Left colon (tissue), 2 donors: ENCODE measurements around the gene MTUS2. TPM values are rescaled to one million over a fixed set of nuclear protein-coding genes. Genes with fewer than 3 reads are reported as not detected.
"Not testable (repeated sequence)": the region's sequence is repeated elsewhere in the genome, so short reads cannot be mapped to it uniquely, and the experiment has no call there.

Experiments
- ATAC-seq: fragments of 200-7000 bp; cut with Tn5 transposase; one replicate; pipeline ENCODE4 v1.9.1; 2020; ENCODE audit warnings: mild to moderate bottlenecking, moderate library complexity
- DNase-seq, 2 donors: peaks; one replicate each; pipeline ENCODE4 v3.0.0-alpha.2; 2020
- intact Hi-C, 2 donors: fragments of 100-400 bp; cut with DNase I in 1 of 2; cut with micrococcal nuclease in 1 of 2; formaldehyde crosslinking; loops; one replicate each; pipeline versions ENCODE4 v1.11.2 to v1.14.0; 2022; cut with DNase I, micrococcal nuclease
- total RNA-seq, 2 donors: library from RNA; stranded (reverse); fragmentation: NEBNext Ultra II Directional; extraction: Animal tissue kit (Norgen Biotek cat#: 25700); gene quantifications; one replicate each; pipeline ENCODE4 v1.2.1, GENCODE V29; 2021
- donor health status: DM: no; HTN: no; CAD: no.
- donor health status: DM: yes; HTN: yes; CAD: no.

The MTUS2 gene
- total RNA-seq, 2 donors from 2014 or later, result 0.15 to 0.25 TPM

- ATAC-seq, result no peak
- no peak for DNase-seq
- intact Hi-C loops, result no loop called here
Measured at GRCh38 chr13:28953714-28954418, 133.7 kb downstream of the MTUS2 start.

GRCh38 chr13:28954419-28954725 lies 134.2 kb downstream of the MTUS2 start:
- intact Hi-C loops, result no loop called here
- DNase-seq (no peak), ATAC-seq (no peak)

DNA sequence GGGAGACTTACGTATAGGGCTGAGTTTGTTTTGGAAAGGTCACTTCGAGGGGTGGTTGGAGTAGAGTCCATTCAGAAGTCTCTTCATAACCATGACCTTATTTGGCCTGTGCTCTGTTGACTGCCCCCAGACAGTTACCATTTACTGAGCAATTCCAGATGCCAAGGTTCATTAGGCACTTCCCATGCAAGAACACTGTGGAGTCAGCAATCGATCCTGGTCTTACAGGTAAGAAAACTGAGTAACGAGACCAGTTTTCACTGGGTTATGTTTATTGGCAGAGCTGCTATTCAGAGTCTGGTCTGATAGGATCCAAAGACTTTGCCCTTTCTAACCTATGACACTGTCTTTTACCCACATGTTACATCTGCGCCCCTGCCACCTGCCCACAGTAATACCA lies 134.7 kb downstream of the MTUS2 start:
- no peak for DNase-seq
- no peak for ATAC-seq
- intact Hi-C loops, result no loop called here

GRCh38 chr13:28955264-28955966 lies 135.3 kb downstream of the MTUS2 start:
- DNase-seq (no peak), ATAC-seq (no peak)
- intact Hi-C loops, result no loop called here

DNA sequence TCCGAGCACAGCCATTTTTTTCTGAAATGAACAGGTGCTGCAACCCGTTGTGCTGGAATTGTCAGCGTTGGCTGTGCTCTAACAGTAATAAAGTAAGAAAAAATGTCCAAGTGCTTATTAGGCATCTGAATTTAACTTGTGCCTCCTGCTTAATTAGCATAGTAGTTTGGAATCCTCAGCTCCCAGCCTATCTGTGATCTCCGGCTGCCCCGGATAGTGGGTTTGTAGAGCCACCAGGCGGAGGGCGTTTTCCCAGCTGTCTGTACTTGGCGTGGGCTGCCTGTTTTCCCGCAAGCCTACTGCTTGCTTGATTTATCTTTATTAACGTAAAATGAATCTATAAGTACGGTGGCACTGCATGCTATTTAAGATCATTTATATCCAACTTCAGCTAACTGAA lies 137.9 kb downstream of the MTUS2 start:
- no peak for ATAC-seq
- intact Hi-C loops, result no loop called here
- no peak for DNase-seq

GRCh38 chr13:28958441-28958840 lies 138.3 kb downstream of the MTUS2 start:
- DNase-seq (no peak), ATAC-seq (no peak)
- intact Hi-C loops, result no loop called here

- ATAC-seq, result no peak
- intact Hi-C loops, result no loop called here
- DNase-seq, result no peak
Measured at GRCh38 chr13:28964052-28964451, 143.9 kb downstream of the MTUS2 start.

DNA sequence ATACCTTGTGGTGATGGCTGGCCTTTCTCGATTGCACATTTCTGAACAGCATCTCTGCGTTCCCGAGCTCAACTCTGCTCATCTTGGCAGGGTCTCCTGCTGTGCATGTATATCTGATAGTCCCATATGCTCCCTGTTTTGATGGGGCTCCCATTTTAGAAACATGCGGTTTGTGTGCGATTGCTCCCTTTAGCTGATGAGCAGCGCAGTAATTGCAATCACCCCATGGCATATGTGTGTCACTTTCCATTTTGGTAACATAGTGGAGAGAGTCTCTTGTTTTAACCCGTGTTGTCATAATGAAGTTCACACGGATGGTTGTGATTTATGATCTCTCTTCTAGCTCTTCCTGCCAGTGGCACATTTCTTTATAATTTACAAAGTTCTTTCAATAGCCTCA lies 144.7 kb downstream of the MTUS2 start:
- intact Hi-C loops, result no loop called here
- DNase-seq (no peak), ATAC-seq (no peak)

- DNase-seq (no peak), ATAC-seq (no peak)
- intact Hi-C loops, result no loop called here
Measured at GRCh38 chr13:28967029-28967915, 147.1 kb downstream of the MTUS2 start.

- ATAC-seq (no peak), DNase-seq (no peak)
- intact Hi-C loops, result no loop called here
Measured at GRCh38 chr13:28976195-28976594, 156.1 kb downstream of the MTUS2 start.

- DNase-seq (no peak), ATAC-seq (no peak)
- intact Hi-C loops, result no loop called here
Measured at GRCh38 chr13:28976636-28977035, 156.5 kb downstream of the MTUS2 start.

DNA sequence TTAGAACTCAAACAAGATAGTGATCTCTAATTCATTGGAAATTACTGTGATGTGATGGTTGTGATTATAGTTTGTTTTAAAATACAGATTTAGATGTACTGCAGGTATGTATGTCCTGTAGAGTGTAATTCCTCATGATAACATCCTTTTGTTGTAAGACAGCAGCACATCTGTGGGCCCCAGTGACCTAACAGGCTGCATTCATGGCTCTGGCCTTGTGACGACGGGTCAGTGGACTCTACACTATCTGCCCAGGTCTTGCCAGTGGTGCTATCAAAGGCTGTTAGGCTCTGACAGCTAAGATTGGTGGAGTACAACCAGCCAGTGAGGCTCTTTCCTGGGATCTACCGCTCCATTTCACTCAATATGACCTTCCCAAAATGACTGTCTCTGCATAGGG lies 158.4 kb downstream of the MTUS2 start:
- DNase-seq (no peak), ATAC-seq (no peak)
- intact Hi-C loops, result no loop called here

- intact Hi-C loops, result no loop called here
- ATAC-seq (no peak), DNase-seq (no peak)
Measured at GRCh38 chr13:28981530-28981929, 161.4 kb downstream of the MTUS2 start.

DNA sequence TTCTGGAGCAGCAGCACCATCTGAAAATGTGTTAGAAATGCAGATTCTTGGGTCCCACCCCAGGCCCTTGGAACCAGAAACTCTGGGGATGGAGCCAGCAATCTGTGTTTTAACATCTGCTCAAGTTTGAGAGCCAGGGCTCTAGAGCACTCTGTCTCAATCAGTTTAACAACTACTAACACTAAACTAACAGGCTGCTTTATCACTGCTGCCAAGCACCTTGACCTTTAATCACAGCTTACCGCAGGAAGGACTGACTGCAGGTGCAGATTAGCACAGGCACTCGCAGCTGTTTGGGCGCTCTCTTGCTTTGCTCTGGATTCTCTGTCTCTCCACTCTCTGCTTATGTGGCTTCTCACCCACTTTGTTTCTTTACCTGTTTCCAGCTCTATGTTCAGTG lies 163.5 kb downstream of the MTUS2 start:
- DNase-seq, result no peak
- intact Hi-C loops, result no loop called here
- no peak for ATAC-seq

DNA sequence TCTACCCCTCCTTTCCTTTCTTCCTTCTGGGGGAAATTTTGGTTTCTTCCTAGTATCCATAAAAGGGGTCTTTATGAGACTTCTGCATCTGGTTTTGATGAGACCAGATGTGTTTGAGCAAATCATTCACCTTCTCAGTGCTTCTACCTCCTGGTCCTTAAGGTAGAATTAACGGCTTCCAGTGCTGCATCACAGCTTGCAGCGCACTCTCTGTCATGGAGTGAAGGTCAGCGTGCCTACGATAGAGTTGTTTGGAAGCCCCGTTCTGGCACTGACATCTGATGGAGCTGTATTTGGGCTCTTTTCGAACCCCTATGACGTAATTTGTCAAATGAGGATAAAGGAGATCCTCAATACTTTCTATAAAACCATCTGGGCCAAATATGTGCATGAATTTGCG lies 164.2 kb downstream of the MTUS2 start:
- ATAC-seq, result no peak
- no peak for DNase-seq
- intact Hi-C loops, result no loop called here

DNA sequence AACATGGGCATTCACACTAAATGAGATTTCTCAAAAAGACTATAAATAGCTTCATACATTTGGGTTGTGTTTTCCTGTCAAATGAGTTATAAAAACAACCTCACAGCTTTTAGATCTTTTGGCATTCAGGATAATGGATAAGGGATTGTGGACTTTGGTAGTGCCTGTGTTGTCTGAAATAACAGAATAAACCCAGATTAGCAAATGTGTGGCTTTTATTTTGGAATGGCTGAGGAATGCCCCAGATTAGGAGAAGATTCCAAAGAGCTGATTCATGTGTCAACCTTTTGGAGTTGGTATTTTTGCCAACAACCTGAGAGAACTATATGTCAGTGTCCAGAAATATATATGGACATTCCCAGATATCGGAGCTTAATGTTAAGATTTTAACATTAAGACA lies 164.7 kb downstream of the MTUS2 start:
- no peak for ATAC-seq

DNA sequence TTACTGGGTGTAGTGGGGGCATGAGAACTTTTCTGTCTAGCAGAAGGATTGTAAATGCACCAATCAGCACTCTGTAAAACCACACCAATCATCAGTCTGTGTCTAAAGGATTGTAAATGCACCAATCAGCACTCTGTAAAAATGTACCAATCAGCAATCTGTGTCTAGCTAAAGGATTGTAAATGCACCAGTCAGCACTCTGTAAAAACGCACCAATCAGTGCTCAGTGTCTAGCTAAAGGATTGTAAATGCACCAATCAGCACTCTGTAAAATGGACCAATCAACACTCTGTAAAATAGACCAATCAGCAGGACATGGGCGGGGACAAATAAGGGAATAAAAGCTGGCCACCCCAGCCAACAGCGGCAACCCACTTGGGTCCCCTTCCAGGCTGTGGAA lies 170.2 kb downstream of the MTUS2 start:
- ATAC-seq, intact Hi-C loops, DNase-seq: not testable (repeated sequence)

More for the DNA sequence above, 164.7 kb downstream of the MTUS2 start:
- no peak for DNase-seq
- intact Hi-C loops, result no loop called here

DNA sequence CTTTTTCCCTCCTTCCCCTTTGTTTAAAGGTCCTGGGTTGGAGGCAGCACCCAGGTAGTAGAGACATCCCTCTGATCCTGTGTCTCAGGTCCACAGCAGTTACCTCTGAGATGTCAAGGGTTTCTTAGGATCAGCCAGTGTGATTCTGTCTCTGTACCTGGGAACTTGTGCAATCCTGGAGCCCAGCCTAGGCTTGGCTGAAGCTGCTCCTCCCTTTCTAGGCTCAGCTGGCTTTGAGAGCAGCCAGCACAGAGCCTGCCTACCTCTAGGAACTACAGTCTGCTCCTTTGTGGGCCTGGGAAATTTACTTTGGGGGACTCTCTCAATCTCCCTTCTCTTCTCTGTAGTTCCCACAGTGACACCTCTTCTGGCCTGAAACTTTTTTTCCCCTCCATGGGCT lies 171.6 kb downstream of the MTUS2 start:
- intact Hi-C loops, result no loop called here
- no peak for DNase-seq
- no peak for ATAC-seq

- DNase-seq (no peak), ATAC-seq (no peak)
- intact Hi-C loops, result no loop called here
Measured at GRCh38 chr13:29000826-29001225, 180.7 kb downstream of the MTUS2 start.
